GM12873 (cell line): ENCODE measurements around the gene L2HGDH.

ENCODE experiments used
- CTCF ChIP-seq: IDR thresholded peaks from 2 replicates; pipeline ENCODE4 v1.5.1; 2012; ENCODE audit warnings: low read depth, mild to moderate bottlenecking, moderate library complexity, low read length, control low read depth; ENCODE audit not compliant: insufficient read depth; ENCODE audit errors: missing control alignments

The L2HGDH gene

GRCh38 chr14:50254248-50254647 lies 57.8 kb downstream of the L2HGDH start:
- TF ChIP-seq CTCF, result no peak

- TF ChIP-seq CTCF, result no peak
Observed at GRCh38 chr14:50249136-50249775, 62.8 kb downstream of the L2HGDH start.

- no peak for TF ChIP-seq CTCF
Observed at GRCh38 chr14:50247245-50247644, 64.8 kb downstream of the L2HGDH start.

GRCh38 chr14:50242566-50243310 lies 69.3 kb downstream of the L2HGDH start:
- TF ChIP-seq CTCF, result no peak

- TF ChIP-seq CTCF, result no peak
Observed at GRCh38 chr14:50242096-50242495, 69.9 kb downstream of the L2HGDH start.

GRCh38 chr14:50237427-50237826 lies 74.6 kb downstream of the L2HGDH start:
- TF ChIP-seq CTCF, result no peak

- no peak for TF ChIP-seq CTCF
Observed at GRCh38 chr14:50233951-50234250, 78.1 kb downstream of the L2HGDH start.
